Endometrium (tissue), 2 donors: ENCODE data around the gene FIBCD1.
"Not testable (repeated sequence)": the region's sequence is repeated elsewhere in the genome, so short reads cannot be mapped to it uniquely, and the experiment has no call there.

Source experiments
- FAIRE-seq: peaks from 2 replicates; lab custom pipeline; 2012; peaks lifted over from hg19 to GRCh38; lab: Jason Lieb, UNC
- donor health status: control.
- donor health status: control.

The FIBCD1 gene

DNA sequence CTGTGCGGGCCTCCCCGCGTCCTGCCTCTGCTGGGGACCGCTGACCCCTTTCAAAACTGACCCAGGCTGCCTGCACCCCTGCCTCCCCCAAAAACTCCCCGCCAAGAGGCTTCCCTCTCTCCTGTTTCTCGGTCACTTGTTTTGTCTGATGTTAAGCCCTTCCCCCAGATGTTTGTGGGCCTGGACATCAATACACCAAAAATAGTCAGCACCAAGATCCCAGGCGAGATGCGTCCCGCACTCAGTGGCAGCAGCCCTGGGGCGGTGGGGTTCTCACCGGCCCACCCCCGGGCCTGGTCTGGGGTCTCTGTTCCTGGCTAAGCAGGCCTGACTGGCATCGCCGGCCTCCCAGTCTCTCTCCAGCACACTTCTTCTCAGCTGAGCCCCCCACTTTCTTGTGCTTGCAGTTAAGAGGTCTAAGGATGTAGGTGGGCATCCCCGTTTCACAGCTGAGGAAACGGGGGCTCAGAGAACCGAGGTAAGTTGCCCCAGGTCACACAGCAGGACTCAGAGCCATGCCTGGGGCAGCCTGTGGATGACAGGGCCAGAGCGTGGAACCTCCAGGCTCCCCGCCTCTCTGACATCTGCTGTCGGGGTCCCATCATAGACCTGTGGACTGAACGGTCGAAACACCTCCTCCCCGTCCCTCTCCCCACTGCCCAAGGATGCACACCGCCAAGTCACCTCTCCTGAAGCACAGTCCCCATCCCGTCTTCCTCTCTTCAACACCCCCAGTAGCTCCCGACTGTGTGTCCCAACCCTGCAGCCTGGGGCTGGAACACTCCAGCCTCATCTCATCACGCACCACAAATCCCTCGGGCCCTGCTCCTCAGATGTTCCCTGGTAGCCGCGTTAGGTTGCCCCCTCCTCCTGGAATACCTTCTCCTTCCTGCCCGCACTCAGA lies 16.8 kb downstream of the FIBCD1 start:
- no peak for FAIRE-seq

DNA sequence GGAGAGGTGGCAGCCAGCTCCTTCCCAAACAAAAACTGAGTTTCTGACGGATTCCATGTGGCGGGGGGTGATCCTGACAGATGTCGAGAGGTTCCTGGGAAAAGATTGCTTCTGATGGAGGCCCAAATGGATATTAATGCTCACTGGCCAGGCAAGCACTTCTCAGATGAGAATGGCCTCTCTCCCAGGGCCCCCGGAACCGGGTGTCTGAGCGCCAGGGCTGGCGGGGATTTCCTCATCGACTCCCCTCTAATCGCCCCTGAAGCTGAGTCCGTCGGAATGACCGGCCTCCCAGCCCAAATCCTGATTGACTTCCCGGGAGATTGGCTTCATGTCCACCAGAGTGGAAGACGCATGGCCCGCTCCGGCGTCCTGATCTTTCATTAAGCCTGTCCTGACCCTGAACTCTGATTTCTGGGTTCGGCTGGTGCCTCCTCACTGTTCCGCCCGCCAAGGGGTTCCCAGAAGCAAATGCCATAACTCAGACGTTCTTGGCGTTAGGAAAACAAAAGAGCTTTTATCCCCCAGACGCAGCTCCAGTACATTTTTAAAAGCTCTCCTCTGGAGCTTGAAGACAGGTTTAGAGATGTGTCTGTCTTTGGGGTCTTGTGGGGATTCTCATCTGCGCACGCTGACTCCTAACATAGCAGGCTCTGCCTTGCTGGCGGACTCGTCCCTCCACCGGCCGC lies 17.6 kb downstream of the FIBCD1 start:
- no peak for FAIRE-seq

DNA sequence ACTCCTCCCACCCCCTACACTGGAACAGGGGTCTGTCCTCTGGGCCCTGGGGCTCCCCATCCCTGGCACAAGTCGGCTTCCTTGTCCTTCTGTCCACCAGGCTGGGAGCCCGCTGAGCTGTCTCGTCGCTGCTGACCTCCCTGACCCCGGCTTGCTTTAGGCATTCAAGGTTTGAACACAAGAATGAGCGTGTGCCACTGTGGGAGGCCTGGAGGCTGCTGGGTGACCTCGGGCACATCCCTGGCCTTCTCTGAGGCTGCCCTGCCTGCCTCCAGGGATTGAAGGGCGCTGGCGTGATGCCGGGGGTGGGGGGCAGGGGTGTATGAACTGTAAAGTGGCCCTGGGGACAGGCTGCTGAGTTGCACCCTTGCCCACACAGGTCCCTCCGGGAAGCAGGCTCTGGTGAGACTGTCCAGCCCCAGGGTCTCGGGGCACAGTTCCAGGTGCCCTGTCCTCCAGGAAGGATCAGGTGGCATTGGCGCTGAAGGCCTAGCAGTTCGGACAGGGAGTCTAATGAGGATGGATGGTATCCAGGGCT lies 18.2 kb downstream of the FIBCD1 start:
- FAIRE-seq = no peak

DNA sequence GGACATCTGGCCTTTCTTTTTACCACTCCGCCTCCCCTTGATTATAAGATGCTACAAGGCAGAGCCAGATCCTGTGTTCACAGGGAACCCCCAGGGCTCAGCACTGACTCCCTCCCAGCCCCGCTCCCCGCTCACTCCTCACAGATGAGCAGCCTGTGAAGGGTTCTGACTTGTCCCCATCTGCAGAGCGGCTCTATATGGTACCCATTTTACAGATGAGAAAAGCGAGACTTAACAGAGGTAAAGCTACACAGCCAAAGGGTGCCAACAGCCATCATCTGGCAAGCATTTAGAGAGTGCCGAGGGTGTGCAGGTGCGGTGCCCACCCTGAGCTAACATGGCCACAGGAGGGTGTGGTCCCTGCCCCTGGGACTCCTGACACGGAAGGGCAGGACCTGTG lies 18.8 kb downstream of the FIBCD1 start:
- FAIRE-seq = no peak

DNA sequence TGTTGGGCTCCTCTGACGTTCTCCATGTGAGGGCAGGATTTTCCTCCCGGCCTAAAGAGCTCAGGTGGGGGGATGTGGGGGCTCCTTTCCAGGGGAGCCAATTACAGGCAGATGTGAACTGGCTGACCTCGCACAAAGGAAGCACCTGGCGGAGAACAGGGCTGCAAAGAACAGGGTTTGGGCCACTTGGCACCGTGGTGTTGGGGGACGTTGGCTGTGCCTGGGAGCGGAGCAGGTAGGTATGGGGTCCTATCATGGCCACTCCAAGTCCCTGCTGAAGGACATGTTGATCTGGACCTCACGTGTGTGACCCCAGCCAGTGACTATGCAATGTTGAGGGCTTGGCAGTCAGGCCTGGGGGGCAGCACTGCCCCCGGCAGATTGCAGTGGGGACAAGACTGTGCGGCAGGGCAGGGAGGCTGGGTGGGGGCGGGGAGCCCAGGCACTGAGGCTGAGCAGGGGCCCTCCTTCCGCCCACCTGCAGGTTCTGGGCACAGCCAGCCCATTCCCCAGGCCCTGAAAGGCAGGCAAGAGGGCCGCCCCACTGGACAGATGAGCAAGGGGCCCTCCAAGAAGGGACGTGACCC lies 19.4 kb downstream of the FIBCD1 start:
- FAIRE-seq = no peak

DNA sequence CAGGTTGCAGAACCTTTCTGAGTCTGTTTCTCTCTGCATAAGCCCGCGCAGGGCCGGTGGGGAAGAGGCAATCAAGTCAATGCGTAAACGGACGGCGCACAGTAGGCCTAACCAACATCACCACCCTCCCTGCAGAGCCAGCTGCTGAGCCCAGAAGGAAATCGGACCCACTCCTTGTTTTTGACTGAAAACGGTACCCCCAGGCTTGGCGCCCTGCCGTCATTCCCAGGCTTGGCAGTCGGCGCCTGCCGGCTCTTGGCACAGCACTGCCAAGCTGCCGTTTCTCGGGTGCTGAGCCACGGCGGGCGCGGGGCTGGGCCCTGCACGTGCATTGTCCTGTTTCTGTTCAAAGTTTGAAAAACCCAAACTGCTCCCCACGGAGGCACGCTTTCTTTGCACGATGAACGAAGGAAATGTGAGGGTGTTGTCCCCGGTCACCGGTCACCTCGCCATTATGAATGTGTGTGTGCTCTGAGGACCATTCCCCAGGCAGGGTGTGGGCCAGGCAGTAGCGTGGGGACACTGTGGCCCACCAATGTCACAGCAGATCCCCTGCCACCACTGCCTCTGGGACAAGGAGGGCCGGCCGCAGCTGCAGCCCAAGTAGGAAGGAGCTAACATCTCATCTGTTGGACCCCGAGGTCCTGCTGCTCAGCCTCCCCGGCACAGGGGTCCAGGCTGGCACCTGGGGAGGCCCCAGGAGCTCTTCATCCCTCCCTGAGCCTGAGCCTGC lies 20.1 kb downstream of the FIBCD1 start:
- FAIRE-seq = no peak

DNA sequence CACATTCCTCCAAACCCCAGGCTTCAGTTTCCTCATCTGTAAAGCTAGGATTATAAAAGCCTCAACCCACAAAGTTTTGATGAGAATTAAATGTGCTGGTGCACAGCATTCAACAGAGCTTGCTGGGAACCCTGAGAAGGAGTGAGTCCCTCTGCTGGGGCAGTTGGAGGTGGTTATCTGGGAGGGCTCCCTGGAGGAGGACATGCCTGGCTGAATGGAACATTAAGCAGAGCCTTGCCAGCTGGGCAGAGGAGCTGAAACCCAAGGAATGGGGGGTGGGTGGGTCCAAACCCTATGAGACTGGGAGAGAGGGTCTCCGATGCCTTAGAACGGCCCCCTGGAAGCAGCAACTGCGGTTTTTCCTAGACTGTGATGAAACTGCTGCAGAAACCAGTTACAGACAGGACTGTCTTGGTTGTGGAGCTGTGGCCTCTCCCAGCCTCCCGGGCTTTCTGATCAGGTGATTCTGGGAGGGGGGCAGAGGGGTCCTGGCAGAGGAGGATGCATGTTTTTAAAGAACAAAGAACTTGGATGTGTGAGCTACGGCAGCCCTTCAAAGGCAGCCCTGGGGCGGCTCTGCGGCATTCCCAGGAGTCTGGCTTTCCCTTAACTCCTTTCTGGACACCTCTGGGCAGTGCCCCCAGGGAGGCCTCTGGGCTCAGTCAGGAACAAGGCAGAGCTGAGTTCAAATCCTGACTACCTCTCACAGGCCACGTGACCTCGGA lies 20.8 kb downstream of the FIBCD1 start:
- FAIRE-seq = no peak

DNA sequence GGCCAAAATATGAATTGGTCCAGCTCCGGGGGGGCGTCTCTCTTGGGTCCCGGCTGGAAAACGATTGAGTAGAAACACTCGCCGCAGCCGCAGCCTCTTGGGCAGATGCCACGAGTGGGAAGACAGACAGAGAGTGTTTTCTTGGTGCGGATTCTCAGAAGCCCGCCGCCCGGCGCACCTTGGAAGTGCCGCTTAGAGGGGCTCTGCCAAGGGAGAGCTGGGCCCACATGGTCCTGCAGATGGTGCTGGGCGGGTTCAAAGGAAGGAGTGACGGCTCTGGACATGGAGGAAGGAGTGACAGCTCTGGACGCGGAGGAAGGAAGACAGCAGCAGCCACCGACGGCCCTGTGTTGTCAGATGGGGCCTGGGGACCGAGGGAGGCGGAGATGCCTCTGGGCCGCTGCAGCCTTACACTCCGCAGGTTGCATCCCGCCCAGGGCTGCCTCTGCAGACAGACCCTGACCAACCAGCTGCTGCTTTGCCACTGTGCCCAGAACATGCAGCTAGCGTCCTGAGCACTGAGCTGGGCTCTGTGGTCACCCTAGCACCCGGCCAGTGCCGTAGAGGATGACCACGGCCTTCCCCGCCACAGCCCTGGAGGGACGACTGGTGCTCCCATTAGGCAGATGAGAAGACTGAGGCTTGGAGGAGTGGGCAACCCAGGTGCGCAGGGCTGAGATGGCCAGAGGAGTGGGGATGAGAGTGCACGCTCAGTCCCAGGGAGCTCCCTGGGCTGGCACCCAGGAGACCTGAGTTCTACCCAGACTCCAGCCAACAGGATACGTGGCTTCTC lies 21.7 kb downstream of the FIBCD1 start:
- FAIRE-seq = no peak

DNA sequence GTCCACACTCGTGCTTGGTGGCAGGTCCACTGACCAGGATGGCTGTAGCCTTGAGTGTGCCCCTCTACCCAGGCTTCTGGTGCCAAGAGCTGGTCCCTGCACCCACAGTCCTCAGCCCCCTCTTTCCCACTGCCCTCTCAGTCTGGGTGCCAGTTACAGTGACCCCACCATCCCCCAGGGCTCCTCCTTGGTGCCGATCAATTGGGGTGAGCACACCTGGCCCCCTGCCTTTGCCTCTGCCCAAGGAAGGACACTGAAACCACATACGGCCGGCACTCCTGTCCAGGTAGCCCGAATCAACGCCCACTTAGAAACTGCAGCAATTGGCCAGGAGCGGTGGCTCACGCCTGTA lies 24.0 kb downstream of the FIBCD1 start:
- FAIRE-seq = no peak

DNA sequence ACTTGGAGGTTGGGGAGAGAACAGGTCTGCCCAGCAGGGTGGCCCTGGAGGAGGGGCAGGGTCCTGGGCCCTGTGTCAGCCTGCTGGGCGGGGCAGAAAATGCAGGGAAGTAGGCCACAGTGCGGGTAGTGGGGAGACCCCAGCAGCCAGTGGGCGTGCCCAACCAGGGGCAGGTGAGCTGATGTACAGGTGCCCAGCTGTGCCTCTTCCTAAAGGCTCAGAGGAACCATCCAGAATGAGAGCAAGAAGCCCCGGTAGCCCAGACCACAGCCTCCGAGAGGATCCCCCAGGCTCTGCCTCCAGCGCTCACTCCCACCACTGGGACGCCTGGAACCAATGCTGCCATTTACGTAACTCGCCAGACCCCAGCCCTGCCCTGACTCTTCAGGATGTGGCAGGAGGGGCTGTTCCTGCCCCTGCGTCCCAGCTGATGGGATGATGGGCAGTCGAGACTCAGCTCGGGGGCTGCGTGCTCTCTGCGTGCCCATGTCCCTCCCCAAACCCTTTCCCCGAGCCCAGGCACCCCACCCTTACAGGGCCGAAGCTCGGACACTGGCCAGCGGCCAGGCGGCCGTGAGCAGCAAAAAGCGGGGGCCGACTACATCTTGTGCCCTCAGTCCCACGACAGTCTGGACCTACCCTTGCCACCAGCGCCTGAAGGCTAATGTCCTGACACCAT lies 24.5 kb downstream of the FIBCD1 start:
- FAIRE-seq = no peak

DNA sequence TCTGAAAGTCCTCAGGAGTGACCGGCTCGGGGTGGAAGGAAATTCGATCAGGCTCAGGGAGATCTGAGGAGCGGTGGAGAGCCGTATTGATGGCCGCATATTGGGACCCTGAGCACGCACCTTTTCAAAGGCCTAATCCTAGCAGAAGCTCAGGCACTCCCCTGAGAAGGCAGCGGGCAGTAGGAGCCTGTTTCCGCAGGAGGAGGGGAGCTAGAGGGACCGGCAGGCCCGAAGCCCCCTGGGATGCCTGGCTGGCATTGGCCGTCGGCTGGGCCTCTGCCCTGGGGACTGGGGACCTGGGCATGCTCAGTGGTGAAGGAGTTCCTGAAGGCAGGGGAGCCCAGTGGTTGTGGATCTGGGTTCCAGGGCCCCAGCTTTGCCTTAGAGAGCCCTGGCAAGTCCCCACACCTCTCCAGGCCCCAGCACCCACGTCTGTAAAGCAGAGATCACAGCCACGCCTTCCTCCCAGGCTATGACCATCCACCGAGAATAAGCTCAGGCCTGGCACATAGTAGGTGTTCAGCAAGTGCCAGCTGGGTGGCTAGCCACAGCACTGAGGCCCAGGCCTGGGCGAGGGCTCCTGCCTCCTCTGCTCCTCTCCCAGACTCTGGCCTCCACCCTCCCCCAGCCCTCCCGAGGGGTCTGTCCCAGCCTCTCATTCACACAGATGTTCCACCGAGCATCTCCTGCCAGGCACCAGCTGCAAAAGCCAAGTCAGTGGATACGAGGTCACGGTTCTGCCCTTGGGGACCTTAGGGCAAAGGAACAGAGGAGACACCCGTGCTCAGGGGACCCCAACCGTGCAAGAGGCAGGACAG lies 25.2 kb downstream of the FIBCD1 start:
- no peak for FAIRE-seq

DNA sequence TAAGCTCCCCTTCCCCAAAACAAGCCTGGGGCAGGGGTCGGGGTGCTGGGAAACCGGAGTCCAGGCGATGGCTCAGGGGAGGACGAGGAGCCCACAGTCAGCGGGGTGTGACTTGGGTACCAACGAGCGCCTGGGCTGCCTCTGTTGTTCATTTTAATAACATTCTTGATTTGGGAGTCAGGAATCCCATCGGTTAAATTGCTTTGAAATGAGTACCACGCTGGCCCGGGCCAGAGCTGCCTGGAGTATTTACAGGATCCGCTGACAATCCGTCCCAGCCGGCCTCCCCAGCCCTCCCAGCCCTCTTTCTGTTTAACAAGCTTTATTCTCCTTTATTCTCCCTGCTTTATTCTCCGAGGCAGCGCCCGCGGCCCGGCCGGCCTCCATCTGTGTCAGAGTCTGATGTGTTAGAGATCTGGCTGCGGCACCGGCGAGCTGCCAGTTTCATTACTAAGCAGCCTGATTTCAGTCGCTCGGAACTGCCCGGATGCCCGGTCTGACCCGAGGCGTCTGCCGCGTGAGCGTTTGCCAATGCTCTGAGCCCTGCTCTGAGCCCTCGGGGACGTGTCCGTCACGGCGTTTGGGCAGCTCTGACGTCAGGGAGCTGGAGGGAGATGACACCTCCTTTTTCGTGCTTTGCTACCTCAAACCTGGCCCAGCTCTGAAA lies 26.0 kb downstream of the FIBCD1 start:
- no peak for FAIRE-seq

DNA sequence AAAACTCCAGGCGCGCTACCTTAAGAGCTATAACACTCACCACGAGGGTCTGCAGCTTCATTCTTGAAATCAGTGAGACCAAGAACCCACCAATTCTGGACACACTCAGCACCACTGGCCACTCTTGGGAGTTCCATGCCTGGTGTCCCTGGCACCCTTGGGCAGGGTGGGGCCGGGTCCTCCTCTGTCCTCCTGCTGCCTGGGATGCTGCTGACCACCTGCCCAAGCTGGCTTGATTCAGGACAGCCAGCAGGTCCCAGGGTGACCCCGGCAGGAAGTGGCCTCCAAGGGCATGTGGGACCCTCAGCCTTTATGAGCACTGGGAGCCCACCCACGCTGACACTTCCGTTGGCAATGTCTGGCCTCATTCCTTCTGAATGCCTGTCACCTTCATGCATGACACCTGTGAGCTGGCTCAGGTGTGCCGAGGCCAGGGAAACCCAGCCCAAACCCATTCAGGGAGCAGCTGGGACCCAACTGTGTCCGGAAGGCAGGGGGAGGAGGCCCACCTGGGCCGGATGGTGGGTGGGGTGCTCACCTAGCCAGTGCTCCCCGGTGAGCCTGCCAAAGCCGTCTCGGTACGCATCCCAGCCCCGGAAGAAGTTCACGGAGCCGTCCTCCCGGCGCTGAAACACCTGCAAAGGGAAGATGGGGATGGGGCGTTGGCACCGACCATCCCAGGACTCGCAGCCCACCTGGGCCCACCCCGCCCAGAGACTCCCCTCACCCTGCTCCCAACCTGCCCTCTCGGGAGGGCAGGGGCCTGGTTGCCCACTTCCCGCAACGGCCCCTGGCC lies 27.6 kb downstream of the FIBCD1 start:
- no peak for FAIRE-seq

DNA sequence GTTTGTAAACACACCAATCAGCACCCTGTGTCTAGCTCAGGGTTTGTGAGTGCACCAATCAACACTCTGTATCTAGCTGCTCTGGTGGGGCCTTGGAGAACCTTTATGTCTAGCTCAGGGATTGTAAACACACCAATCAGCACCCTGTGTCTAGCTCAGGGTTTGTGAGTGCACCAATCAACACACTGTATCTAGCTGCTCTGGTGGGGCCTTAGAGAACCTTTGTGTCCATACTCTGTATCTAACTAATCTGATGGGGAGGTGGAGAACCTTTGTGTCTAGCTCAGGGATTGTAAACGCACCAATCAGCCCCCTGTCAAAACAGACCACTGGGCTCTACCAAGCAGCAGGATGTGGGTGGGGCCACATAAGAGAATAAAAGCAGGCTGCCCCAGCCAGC lies 28.4 kb downstream of the FIBCD1 start:
- FAIRE-seq = not testable (repeated sequence)

DNA sequence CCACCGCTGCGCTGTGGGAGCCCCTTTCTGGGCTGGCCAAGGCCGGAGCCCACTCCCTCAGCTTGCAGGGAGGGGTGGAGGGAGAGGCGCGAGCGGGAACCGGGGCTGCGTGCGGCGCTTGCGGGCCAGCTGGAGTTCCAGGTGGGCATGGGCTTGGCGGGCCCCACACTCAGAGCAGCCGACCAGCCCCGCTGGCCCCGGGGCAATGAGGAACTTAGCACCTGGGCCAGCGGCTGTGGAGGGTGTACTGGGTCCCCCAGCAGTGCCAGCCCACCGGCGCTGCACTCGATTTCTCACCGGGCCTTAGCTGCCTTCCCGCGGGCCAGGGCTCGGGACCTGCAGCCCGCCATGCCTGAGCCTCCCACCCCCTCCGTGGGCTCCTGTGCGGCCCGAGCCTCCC lies 29.0 kb downstream of the FIBCD1 start:
- FAIRE-seq = not testable (repeated sequence)

DNA sequence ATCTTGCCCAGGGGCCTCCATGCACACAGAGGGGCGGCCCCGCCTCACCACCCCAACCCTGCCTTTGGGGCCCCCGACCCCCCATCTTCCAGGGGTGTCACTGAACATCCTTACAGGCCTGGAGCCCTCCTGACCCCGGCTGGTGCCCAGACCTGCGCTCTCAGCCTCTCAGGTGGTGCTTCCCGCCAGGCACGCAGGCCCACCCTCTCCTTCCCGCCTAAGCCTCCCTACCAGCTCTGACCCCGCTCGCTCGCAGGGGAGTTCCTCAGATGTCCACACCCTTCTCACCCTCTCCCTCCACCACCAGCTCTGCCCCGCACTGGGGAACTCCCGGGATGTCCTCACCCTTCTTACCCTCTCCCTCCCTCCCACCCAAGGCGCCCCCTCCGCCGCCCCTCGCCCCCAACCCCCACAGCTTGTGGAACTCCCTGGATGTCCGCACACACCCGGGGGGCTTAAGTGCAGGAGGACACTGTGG lies 30.1 kb downstream of the FIBCD1 start:
- FAIRE-seq = no peak

DNA sequence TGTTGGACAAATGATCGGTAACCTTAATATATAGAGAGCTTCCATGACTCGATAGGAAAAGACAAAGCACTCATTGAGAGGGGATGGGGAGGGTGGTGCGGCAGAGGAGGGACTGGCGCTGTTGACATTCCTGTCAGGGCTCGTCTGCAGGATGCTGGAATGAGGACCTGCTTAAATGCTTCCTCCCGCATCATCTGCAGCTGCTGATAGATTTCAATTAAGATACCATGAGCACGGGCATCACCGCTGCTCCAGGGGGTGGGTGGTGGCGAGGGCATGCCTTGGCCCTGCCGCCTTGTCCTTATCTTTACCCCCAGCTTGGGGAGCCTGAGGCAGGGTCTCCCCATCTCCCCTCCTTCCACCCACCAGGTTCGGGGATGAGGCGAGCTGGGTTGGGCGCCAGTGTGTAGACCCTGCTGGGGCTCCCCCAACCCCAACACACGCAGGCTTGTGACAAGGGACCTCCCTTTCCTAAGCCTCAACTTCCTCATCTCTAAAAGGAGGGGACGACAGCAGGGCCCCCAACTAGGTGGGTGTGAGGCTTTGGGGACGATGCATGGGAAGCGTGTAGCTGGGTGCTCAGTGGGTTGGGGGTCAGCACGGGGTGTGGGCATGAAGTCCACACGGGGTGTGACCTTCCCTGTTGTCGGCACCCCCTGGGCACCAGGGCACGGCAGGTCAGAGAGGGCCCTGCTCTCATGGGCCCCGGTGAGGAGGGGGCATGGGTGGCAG lies 30.7 kb downstream of the FIBCD1 start:
- FAIRE-seq = no peak
